HCT116 (cell line): Measurements from ENCODE around the gene HOTAIR.

ENCODE experiments used
- CTCF ChIP-seq, 3 experiments: fragments of 200-600 bp in 1 of 3; sonication (generic) in 1 of 3; IDR thresholded peaks in 2 of 3; conservative IDR thresholded peaks in 1 of 3; 2 replicates each; pipeline ENCODE4 v1.5.1; 2012 to 2017; ENCODE audit warnings: low read depth in 2 of 3, low read length in 2 of 3, antibody characterized with exemption in 1 of 3, borderline replicate concordance in 1 of 3, control low read depth in 1 of 3, mild to moderate bottlenecking in 1 of 3, mixed read lengths in 1 of 3, mixed run types in 1 of 3, moderate library complexity in 1 of 3; ENCODE audit not compliant: insufficient read depth in 1 of 3
- EZH2phosphoT487 ChIP-seq: fragments of 200-600 bp; IDR thresholded peaks from 2 replicates; pipeline ENCODE4 v1.6.1; 2018; ENCODE audit warnings: antibody characterized with exemption, borderline replicate concordance
- MAX ChIP-seq: IDR thresholded peaks from 2 replicates; pipeline ENCODE4 v1.6.1; 2012
- POLR2A ChIP-seq: IDR thresholded peaks from 2 replicates; pipeline ENCODE4 v1.7.0; 2011; ENCODE audit warnings: borderline replicate concordance; ENCODE audit not compliant: insufficient read depth, insufficient read length; ENCODE audit errors: extremely low read depth
- RAD21 ChIP-seq: IDR thresholded peaks from 2 replicates; pipeline ENCODE4 v1.6.1; 2012; ENCODE audit warnings: low read depth, mild to moderate bottlenecking
- REST ChIP-seq: IDR thresholded peaks from 2 replicates; pipeline ENCODE4 v1.6.1; 2012; ENCODE audit warnings: low read depth
- SP1 ChIP-seq: IDR thresholded peaks from 2 replicates; pipeline ENCODE4 v1.6.1; 2012; ENCODE audit warnings: low read depth
- TCF7L2 ChIP-seq: IDR thresholded peaks from 2 replicates; pipeline ENCODE4 v1.7.0; 2011; ENCODE audit warnings: borderline replicate concordance, inconsistent platforms; ENCODE audit not compliant: insufficient read depth, insufficient read length; ENCODE audit errors: extremely low read depth
- YY1 ChIP-seq: IDR thresholded peaks from 2 replicates; pipeline ENCODE4 v1.6.1; 2011; ENCODE audit warnings: low read length, low read depth, moderate library complexity, mild to moderate bottlenecking; ENCODE audit not compliant: insufficient replicate concordance; ENCODE audit errors: extremely low read depth

- TF ChIP-seq CTCF (IDR thresholded peaks at IDR 0.05 in 2 of 3, conservative IDR thresholded peaks at IDR 0.05 in 1 of 3; ENCODE audit: borderline replicate concordance in 1 of 3, insufficient read depth in 1 of 3, low read depth in 2 of 3, low read length in 2 of 3), result no peak
- TF ChIP-seq RAD21, result no peak
- TF ChIP-seq MAX, result no peak
- TF ChIP-seq TCF7L2, result no peak
- no peak for TF ChIP-seq EZH2phosphoT487
- TF ChIP-seq SP1, result no peak
- TF ChIP-seq YY1, result no peak
- TF ChIP-seq POLR2A, result no peak
- no peak for TF ChIP-seq REST
Observed at GRCh38 chr12:53998900-53999236, 24.1 kb upstream of the HOTAIR start.
